Mesendoderm (in vitro differentiated cells): Measurements from ENCODE around the gene ZNF385D.

ENCODE experiments used
- DNase-seq: peaks from one replicate; pipeline ENCODE4 v3.0.0; 2013
- H2AK5ac ChIP-seq: 2 replicates; pipeline ENCODE4 v1.6.1; 2013; ENCODE audit warnings: low read length, inconsistent platforms
- H2BK120ac ChIP-seq: 2 replicates; pipeline ENCODE4 v1.6.1; 2013; ENCODE audit warnings: low read depth, mild to moderate bottlenecking, low read length, moderate library complexity, mixed read lengths
- H2BK15ac ChIP-seq: replicated peaks from 2 replicates; pipeline ENCODE4 v1.6.1; 2013; ENCODE audit warnings: low read depth, mild to moderate bottlenecking, moderate library complexity
- H2BK5ac ChIP-seq: 2 replicates; pipeline ENCODE4 v1.6.1; 2013; ENCODE audit warnings: low read length, inconsistent platforms
- H3K18ac ChIP-seq: 2 replicates; pipeline ENCODE4 v1.6.1; 2013; ENCODE audit warnings: mild to moderate bottlenecking, low read length, mixed read lengths
- H3K23ac ChIP-seq: one replicate; pipeline ENCODE4 v1.6.1; 2013; ENCODE audit warnings: low read length
- H3K27ac ChIP-seq: 2 replicates; pipeline ENCODE4 v1.5.1; 2013; ENCODE audit warnings: low read depth, mild to moderate bottlenecking, inconsistent platforms, low read length, moderate library complexity
- H3K27me3 ChIP-seq: 2 replicates; pipeline ENCODE4 v1.6.1; 2013; ENCODE audit warnings: low read length, control low read depth, mild to moderate bottlenecking, inconsistent platforms; ENCODE audit not compliant: insufficient read depth, poor library complexity
- H3K36me3 ChIP-seq: 2 replicates; pipeline ENCODE4 v1.6.1; 2013; ENCODE audit warnings: low read length, inconsistent platforms; ENCODE audit not compliant: control insufficient read depth, insufficient read depth
- H3K4ac ChIP-seq: one replicate; pipeline ENCODE4 v1.6.1; 2013; ENCODE audit warnings: low read depth, mild to moderate bottlenecking, low read length, moderate library complexity
- H3K4me1 ChIP-seq: 2 replicates; pipeline ENCODE4 v1.6.1; 2013; ENCODE audit warnings: low read depth, low read length, inconsistent platforms; ENCODE audit not compliant: control insufficient read depth
- H3K4me2 ChIP-seq: 2 replicates; pipeline ENCODE4 v1.6.1; 2013; ENCODE audit warnings: low read length
- H3K4me3 ChIP-seq: 2 replicates; pipeline ENCODE4 v1.5.1; 2013; ENCODE audit warnings: mild to moderate bottlenecking, low read length
- H3K56ac ChIP-seq: one replicate; pipeline ENCODE4 v1.6.1; 2013; ENCODE audit warnings: low read length
- H3K79me1 ChIP-seq: 2 replicates; pipeline ENCODE4 v1.6.1; 2013; ENCODE audit warnings: low read length, inconsistent platforms
- H3K79me2 ChIP-seq: 2 replicates; pipeline ENCODE4 v1.6.1; 2013; ENCODE audit warnings: mild to moderate bottlenecking, low read length; ENCODE audit not compliant: control insufficient read depth, insufficient read depth
- H3K9ac ChIP-seq: 2 replicates; pipeline ENCODE4 v1.6.1; 2013; ENCODE audit warnings: low read length, inconsistent platforms
- H4K5ac ChIP-seq: one replicate; pipeline ENCODE4 v1.6.1; 2013; ENCODE audit warnings: low read length
- H4K8ac ChIP-seq: one replicate; pipeline ENCODE4 v1.6.1; 2013; ENCODE audit warnings: low read depth, mild to moderate bottlenecking, control low read depth, low read length, moderate library complexity
- WGBS: extraction: QIAGEN DNeasy Blood & Tissue Kit; methylation state at CpG from one replicate; pipeline ENCODE4 v1.1.7; 2013; ENCODE audit warnings: low lambda C conversion rate, missing lambda C conversion rate; ENCODE audit not compliant: insufficient coverage; ENCODE audit errors: extremely low coverage; 5-methylcytosine and 5-hydroxymethylcytosine counted together

Gene ZNF385D

DNA sequence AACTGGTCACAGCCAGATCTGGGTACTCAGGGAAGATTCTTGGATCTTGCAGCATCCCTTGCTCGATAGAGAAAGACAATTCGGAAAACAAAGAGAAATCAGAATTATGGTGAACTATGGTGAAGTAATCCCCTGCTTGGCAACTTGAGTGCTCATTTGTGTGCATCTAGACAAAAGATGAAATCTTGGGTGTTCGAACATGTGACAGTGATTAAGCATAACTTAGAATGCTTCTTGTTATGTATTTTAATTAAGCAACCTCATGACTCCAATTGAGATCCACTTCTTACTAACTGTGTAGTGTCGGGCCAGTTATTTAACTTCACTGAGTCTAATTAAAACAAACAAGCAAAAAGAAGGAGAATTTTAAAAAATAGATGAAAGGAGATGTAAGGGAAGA, 56.5 kb downstream of the ZNF385D start:
- no peak overlapping the region for H2BK5ac ChIP-seq
- no peak overlapping the region for H2AK5ac ChIP-seq
- no CpG with 5 or more reads among the region's 4 CpGs for WGBS
- no peak overlapping the region for H2BK15ac ChIP-seq
- no peak overlapping the region for H2BK120ac ChIP-seq
- no peak for DNase-seq
- no peaks in the 10 kb centered on the region for H3K27me3 ChIP-seq
- no peaks in the 10 kb centered on the region for H3K79me1 ChIP-seq
- H3K36me3 ChIP-seq, result no peaks in the 10 kb centered on the region
- H3K4me1 ChIP-seq, result peaks cover 4% of the 10 kb centered on the region
- no peak overlapping the region for H4K8ac ChIP-seq
- H4K5ac ChIP-seq, result no peak overlapping the region
- H3K4me3 ChIP-seq, result no peak overlapping the region
- no peak overlapping the region for H3K56ac ChIP-seq
- H3K23ac ChIP-seq, result no peak overlapping the region
- no peak overlapping the region for H3K18ac ChIP-seq
- no peak overlapping the region for H3K4ac ChIP-seq
- no peak overlapping the region for H3K27ac ChIP-seq
- H3K4me2 ChIP-seq, result no peak overlapping the region
- H3K79me2 ChIP-seq, result no peaks in the 10 kb centered on the region
- H3K9ac ChIP-seq, result no peak overlapping the region

GRCh38 chr3:21691036-21691435, 60.0 kb downstream of the ZNF385D start:
- Histone ChIP-seq H2BK120ac (no peak overlapping the region), H3K23ac (no peak overlapping the region), H3K4ac (no peak overlapping the region), H3K27ac (no peak overlapping the region), H4K8ac (no peak overlapping the region), H3K79me1 (no peaks in the 10 kb centered on the region), H2BK5ac (no peak overlapping the region), H4K5ac (no peak overlapping the region), H3K79me2 (no peaks in the 10 kb centered on the region), H3K36me3 (no peaks in the 10 kb centered on the region), H3K27me3 (no peaks in the 10 kb centered on the region), H3K9ac (no peak overlapping the region), H3K4me2 (no peak overlapping the region), H2AK5ac (no peak overlapping the region), H3K56ac (no peak overlapping the region), H3K4me1 (peaks cover 2% of the 10 kb centered on the region), H3K4me3 (no peak overlapping the region), H3K18ac (no peak overlapping the region), H2BK15ac (no peak overlapping the region)
- WGBS, result no CpG with 5 or more reads among the region's 6 CpGs
- DNase-seq, result no peak

GRCh38 chr3:21682206-21682605, 68.8 kb downstream of the ZNF385D start:
- Histone ChIP-seq H3K27me3 (no peaks in the 10 kb centered on the region), H2AK5ac (no peak overlapping the region), H3K4ac (no peak overlapping the region), H2BK5ac (no peak overlapping the region), H3K79me2 (no peaks in the 10 kb centered on the region), H4K8ac (no peak overlapping the region), H2BK120ac (no peak overlapping the region), H3K4me3 (no peak overlapping the region), H3K9ac (no peak overlapping the region), H3K4me2 (no peak overlapping the region), H4K5ac (no peak overlapping the region), H3K27ac (no peak overlapping the region), H3K23ac (no peak overlapping the region), H3K18ac (no peak overlapping the region), H3K36me3 (no peaks in the 10 kb centered on the region), H3K4me1 (no peaks in the 10 kb centered on the region), H3K79me1 (no peaks in the 10 kb centered on the region), H2BK15ac (no peak overlapping the region), H3K56ac (no peak overlapping the region)
- no peak for DNase-seq

- Histone ChIP-seq H3K4me2 (no peak overlapping the region), H4K5ac (no peak overlapping the region), H3K18ac (peak overlapping the region; percentile 28), H2BK5ac (no peak overlapping the region), H3K36me3 (no peaks in the 10 kb centered on the region), H3K79me1 (no peaks in the 10 kb centered on the region), H3K27ac (no peak overlapping the region), H3K9ac (no peak overlapping the region), H3K4me1 (peaks cover 2% of the 10 kb centered on the region), H3K4me3 (no peak overlapping the region), H3K56ac (no peak overlapping the region), H4K8ac (no peak overlapping the region), H3K27me3 (no peaks in the 10 kb centered on the region), H2BK15ac (no peak overlapping the region), H3K79me2 (no peaks in the 10 kb centered on the region), H3K4ac (no peak overlapping the region), H2BK120ac (no peak overlapping the region), H3K23ac (no peak overlapping the region), H2AK5ac (no peak overlapping the region)
- WGBS, result no CpG with 5 or more reads among the region's 3 CpGs
- no peak for DNase-seq
Observed at GRCh38 chr3:21673393-21673792, 77.6 kb downstream of the ZNF385D start.

DNA sequence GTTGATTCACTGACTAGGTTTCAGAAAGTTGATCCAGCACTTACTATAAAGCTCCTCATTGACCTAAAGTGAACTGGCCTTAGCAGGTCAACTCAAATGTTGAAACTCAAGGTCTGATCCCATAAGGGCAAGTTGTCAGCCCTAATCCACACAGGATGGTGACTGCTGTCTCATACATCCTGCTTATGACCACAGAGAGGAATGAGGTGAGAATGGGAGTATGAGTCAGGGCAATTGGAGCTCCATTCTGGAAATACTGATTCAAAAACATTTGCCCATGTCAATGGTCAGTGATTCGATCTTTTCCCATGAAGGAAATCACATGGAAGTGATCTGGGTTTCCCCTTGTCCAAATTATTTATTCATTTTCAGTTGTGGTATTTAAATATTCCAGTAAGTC, 78.7 kb downstream of the ZNF385D start:
- no CpG with 5 or more reads among the region's 1 CpG for WGBS
- peak; percentile 89 for DNase-seq

DNA sequence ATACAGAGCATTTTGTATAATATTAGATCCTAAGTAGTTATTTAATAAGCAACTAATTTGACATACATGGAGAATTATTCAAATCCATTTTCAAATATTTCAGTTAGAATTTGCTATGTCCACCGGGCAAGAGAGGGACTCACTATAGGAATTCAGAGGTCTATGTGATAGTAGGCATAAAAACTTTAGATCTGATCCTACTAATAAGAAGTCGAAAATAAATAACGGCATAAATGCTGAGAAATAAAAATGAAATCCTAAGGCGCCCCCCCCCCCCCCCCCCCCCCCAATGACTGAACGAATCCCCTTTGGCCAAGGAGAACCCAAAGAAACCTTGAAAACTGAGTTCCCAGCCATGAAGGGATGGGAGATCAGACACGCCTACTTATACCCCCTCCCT, 80.6 kb downstream of the ZNF385D start:
- no peak overlapping the region for H3K56ac ChIP-seq
- H3K79me2 ChIP-seq, result no peaks in the 10 kb centered on the region
- no peak overlapping the region for H4K5ac ChIP-seq
- no peak overlapping the region for H2BK120ac ChIP-seq
- no peak overlapping the region for H3K18ac ChIP-seq
- H3K4me1 ChIP-seq, result peaks cover 6% of the 10 kb centered on the region
- WGBS, result no CpG with 5 or more reads among the region's 6 CpGs
- no peak overlapping the region for H2AK5ac ChIP-seq
- DNase-seq, result no peak
- no peaks in the 10 kb centered on the region for H3K27me3 ChIP-seq
- no peak overlapping the region for H3K4me3 ChIP-seq
- H3K9ac ChIP-seq, result no peak overlapping the region
- no peaks in the 10 kb centered on the region for H3K79me1 ChIP-seq
- H3K27ac ChIP-seq, result no peak overlapping the region
- H3K36me3 ChIP-seq, result no peaks in the 10 kb centered on the region
- H2BK15ac ChIP-seq, result no peak overlapping the region
- no peak overlapping the region for H3K4ac ChIP-seq
- no peak overlapping the region for H3K4me2 ChIP-seq
- no peak overlapping the region for H3K23ac ChIP-seq
- no peak overlapping the region for H4K8ac ChIP-seq
- H2BK5ac ChIP-seq, result no peak overlapping the region

More for the DNA sequence above, 78.7 kb downstream of the ZNF385D start:
- Histone ChIP-seq H3K18ac (no peak overlapping the region), H2BK15ac (no peak overlapping the region), H4K5ac (no peak overlapping the region), H3K4me2 (no peak overlapping the region), H3K27ac (no peak overlapping the region), H3K56ac (no peak overlapping the region), H3K4me3 (no peak overlapping the region), H2BK5ac (no peak overlapping the region), H2BK120ac (no peak overlapping the region), H2AK5ac (no peak overlapping the region), H3K27me3 (no peaks in the 10 kb centered on the region), H3K79me2 (no peaks in the 10 kb centered on the region), H3K4ac (no peak overlapping the region), H4K8ac (no peak overlapping the region), H3K9ac (no peak overlapping the region), H3K79me1 (no peaks in the 10 kb centered on the region), H3K4me1 (peaks cover 2% of the 10 kb centered on the region), H3K23ac (no peak overlapping the region), H3K36me3 (no peaks in the 10 kb centered on the region)
